Spleen (tissue), 7 donors: ENCODE measurements around the gene ZNF792.

Source experiments
- POLR2A ChIP-seq, 3 donors: fragments of 450-650 bp; IDR thresholded peaks; one replicate each; pipeline ENCODE4 v1.5.1; 2017; ENCODE audit warnings: antibody characterized with exemption in 3 of 3, mild to moderate bottlenecking in 1 of 3
- POLR2AphosphoS5 ChIP-seq, 3 donors: sonication (generic); formaldehyde crosslinking; IDR thresholded peaks; one replicate each; pipeline ENCODE4 v1.5.1; 2017; ENCODE audit warnings: antibody characterized with exemption in 3 of 3
- TF ChIP-seq, protein P1 (sequence below), 11 experiments: fragments of 200-600 bp in 7 of 11; fragments of 450-650 bp in 4 of 11; sonication (generic) in 4 of 11; IDR thresholded peaks in 8 of 11; conservative IDR thresholded peaks in 3 of 11; 1 replicate in 7 of 11; 2 replicates in 4 of 11; pipeline versions ENCODE4 v1.4.0 to v1.8.0; 2016 to 2021; ENCODE audit warnings: antibody characterized with exemption in 11 of 11, inconsistent platforms in 4 of 11, mild to moderate bottlenecking in 1 of 11
- donor health status: DM: no; HTN: no; CAD: no; lungs with moderate emphysema.
- donor health status: DM: no; HTN: no; CAD: no.
- donor health status: DM: no; HTN: no; CAD: no.

DNA sequence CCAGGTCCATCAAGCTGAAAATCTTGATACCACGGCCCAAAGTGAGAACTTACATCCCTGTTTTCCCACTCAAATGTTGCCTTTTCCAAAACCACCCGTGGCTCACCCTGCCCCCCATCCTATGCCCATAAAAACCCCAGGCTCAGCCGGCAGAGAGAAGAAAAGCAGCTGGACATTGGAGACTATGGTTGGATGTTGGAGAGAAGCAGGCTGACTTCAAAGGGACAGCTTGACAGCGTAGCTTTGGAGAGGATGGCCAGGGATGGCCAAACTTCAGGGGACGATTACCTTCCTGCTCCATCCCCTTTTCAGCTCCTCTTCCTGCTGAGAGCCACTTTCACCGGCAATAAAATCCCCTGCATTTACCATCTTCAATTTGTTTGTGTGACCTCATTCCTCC, 3.5 kb upstream of the ZNF792 start:
- TF ChIP-seq, protein P1, sequence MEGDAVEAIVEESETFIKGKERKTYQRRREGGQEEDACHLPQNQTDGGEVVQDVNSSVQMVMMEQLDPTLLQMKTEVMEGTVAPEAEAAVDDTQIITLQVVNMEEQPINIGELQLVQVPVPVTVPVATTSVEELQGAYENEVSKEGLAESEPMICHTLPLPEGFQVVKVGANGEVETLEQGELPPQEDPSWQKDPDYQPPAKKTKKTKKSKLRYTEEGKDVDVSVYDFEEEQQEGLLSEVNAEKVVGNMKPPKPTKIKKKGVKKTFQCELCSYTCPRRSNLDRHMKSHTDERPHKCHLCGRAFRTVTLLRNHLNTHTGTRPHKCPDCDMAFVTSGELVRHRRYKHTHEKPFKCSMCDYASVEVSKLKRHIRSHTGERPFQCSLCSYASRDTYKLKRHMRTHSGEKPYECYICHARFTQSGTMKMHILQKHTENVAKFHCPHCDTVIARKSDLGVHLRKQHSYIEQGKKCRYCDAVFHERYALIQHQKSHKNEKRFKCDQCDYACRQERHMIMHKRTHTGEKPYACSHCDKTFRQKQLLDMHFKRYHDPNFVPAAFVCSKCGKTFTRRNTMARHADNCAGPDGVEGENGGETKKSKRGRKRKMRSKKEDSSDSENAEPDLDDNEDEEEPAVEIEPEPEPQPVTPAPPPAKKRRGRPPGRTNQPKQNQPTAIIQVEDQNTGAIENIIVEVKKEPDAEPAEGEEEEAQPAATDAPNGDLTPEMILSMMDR (IDR thresholded peaks at IDR 0.05 in 8 of 11, conservative IDR thresholded peaks at IDR 0.05 in 3 of 11), result no peak
- TF ChIP-seq POLR2A (IDR thresholded peaks at IDR 0.05), result no peak
- no peak for TF ChIP-seq POLR2AphosphoS5 (IDR thresholded peaks at IDR 0.05)
